Natural killer cell treated with Interleukin-12 subunit alpha and Interleukin-12 subunit beta and Interleukin-15 and Interleukin-18, amount 100 ng/mL, for 72 hours (primary cell): ENCODE data around the gene FLT3. TPM values are rescaled to one million over a fixed set of nuclear protein-coding genes. Genes with fewer than 3 reads are reported as not detected.

Experiments used
- ATAC-seq, 2 donors: fragments of 150-1000 bp; cut with Tn5 transposase in 1 of 2; sonication (Bioruptor Pico), chemical (Tn5 transposase) in 1 of 2; 2 replicates each; pipeline ENCODE4 v1.10.0; 2021
- DNase-seq: peaks from one replicate; pipeline ENCODE4 v3.0.0; 2022; ENCODE audit warnings: low spot score
- H3K27ac Mint-ChIP-seq, 2 donors: 1 replicate in 1 of 2; 2 replicates in 1 of 2; pipeline ENCODE4 v1.8.0; 2022; ENCODE audit warnings: mixed read lengths in 2 of 2, mild to moderate bottlenecking in 1 of 2, moderate library complexity in 1 of 2
- H3K27me3 Mint-ChIP-seq, 2 donors: 1 replicate in 1 of 2; 2 replicates in 1 of 2; pipeline ENCODE4 v1.8.0; 2022; ENCODE audit warnings: mixed read lengths in 2 of 2
- H3K36me3 Mint-ChIP-seq: one replicate; pipeline ENCODE4 v1.8.0; 2022; ENCODE audit warnings: mixed read lengths
- H3K4me1 Mint-ChIP-seq, 2 donors: 1 replicate in 1 of 2; 2 replicates in 1 of 2; pipeline ENCODE4 v1.8.0; 2022; ENCODE audit warnings: low read depth in 2 of 2, mixed read lengths in 2 of 2, mild to moderate bottlenecking in 1 of 2
- H3K4me3 Mint-ChIP-seq: one replicate; pipeline ENCODE4 v1.8.0; 2022; ENCODE audit warnings: mixed read lengths
- H3K9me3 Mint-ChIP-seq: 2 replicates; pipeline ENCODE4 v1.8.0; 2022; ENCODE audit warnings: mixed read lengths
- total RNA-seq, 2 donors: library from RNA; stranded (reverse); gene quantifications; one replicate each; pipeline ENCODE4 v1.2.3, GENCODE V29; 2022

The FLT3 gene
- total RNA-seq, 2 donors from 2014 or later, result not detected

DNA sequence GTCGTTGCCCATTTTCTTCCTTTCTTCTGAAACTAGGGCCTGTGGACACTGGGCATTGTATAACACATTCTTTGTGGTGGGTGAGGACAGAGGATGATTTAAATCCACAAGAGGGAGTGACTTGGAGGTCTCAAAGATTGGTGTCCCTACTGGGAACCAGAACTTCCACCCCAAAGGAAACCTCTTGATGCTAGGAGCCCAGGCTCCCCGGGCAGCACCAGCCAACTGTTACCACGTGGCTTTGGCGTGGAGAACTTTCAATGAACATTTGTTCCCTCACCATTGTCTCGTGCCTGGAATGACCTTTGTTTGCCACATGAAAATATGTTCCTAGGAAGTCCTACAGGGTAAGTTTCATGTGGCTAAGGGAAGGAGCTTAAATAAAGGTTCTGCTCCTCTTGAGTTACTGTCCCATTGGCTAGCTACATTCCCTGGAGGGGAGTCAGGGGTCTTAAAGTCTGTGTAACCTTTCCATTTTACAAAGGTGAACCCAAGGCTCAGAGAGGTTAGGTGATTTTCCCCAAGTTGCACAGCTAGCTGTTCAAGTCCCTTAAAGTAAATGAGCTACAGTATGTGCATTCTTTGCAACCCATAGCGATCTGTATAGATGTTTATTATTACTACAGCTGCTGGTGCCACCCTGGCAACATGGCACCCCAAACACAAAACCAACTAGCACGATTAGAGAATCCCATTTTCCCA, 126.3 kb downstream of the FLT3 start:
- Mint-ChIP-seq H3K27me3 (peaks cover 55 to 67% of the 10 kb centered on the region in 2 donors), H3K27ac (no peak overlapping the region), H3K9me3 (no peaks in the 10 kb centered on the region), H3K36me3 (no peaks in the 10 kb centered on the region), H3K4me3 (no peak overlapping the region), H3K4me1 (peaks cover 0 to 7% of the 10 kb centered on the region in 2 donors)
- no peak for DNase-seq
- ATAC-seq, result no peak

DNA sequence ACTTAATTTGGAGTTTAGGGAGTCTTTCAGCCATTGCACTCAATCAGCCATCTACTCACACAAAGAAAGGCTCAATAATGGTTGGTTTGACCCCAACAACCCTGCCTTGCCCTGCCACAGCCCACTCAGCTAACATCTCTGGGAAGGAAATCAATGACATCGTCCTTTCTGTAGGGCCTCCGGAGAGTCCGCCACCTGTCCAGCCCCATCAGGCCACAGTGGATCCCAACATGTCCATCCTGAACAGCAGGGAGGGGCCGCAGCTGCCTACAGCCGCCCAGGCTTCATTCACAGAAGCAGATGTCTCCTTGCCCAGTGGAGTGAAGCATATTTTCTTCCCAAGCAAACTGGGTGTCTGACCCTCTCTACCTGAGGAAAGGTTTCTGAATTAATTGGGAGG, 127.1 kb downstream of the FLT3 start:
- H3K4me1 Mint-ChIP-seq, result peaks cover 0 to 5% of the 10 kb centered on the region in 2 donors
- H3K27ac Mint-ChIP-seq, result no peak overlapping the region
- no peaks in the 10 kb centered on the region for H3K9me3 Mint-ChIP-seq
- H3K27me3 Mint-ChIP-seq, result peaks cover 50 to 60% of the 10 kb centered on the region in 2 donors
- no peak for DNase-seq
- H3K36me3 Mint-ChIP-seq, result no peaks in the 10 kb centered on the region
- H3K4me3 Mint-ChIP-seq, result no peak overlapping the region
- ATAC-seq, result no peak

DNA sequence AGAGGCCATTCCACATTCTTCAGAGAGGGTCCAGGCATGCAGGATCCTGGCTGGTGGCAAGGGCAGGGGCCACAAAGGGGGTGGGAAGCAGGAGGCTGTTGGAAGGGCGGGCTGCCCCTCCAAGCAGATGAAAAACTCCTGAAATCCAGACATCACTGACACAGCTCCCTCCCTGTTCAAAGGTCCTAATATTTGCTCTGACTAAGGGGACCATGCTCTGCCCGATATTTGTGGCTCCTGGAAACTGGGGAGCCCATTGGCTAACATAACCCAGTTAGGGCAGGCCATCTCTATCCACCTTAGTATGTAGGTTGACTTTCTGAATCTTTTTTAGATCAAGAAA, 127.9 kb downstream of the FLT3 start:
- DNase-seq, result no peak
- H3K4me1 Mint-ChIP-seq, result peaks cover 0 to 7% of the 10 kb centered on the region in 2 donors
- no peak for ATAC-seq
- H3K36me3 Mint-ChIP-seq, result no peaks in the 10 kb centered on the region
- peaks cover 54 to 62% of the 10 kb centered on the region in 2 donors for H3K27me3 Mint-ChIP-seq
- H3K4me3 Mint-ChIP-seq, result no peak overlapping the region
- H3K27ac Mint-ChIP-seq, result no peak overlapping the region
- H3K9me3 Mint-ChIP-seq, result no peaks in the 10 kb centered on the region

DNA sequence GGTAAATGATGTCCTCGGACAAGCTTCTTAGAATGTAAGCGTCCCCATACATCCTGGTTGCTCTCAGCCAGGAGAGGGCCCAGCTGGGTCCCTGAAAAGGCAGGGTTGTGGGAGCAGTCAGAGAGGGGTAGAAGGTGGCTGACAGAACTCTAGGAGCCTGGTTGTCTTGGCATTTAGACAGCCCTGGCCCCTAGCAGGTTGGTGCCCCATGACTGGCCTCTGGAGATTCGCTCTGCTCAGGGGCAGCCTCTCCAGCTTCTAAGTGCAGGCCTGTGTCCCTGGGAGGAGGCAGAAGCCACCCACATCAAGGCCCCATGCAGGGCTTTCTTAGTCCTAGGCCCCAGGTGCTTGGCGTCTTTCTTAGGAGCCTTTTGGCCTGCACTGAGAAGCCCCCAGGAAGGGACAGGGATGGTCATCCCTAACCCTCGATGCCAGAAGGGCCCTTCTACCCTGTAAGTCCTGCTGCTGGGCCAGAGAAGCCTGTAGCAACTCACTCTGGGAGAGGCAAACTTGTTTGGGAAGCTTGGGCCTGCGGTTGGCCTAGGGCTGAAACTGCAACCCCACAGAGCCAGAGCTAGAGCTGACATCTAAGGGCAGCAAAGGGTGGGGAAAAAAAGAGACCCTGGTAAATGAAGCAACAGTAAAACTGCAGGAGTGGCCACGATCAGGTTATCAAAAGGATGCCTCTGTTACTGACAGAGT, 128.4 kb downstream of the FLT3 start:
- Mint-ChIP-seq H3K4me3 (no peak overlapping the region), H3K27me3 (peaks cover 56 to 62% of the 10 kb centered on the region in 2 donors), H3K9me3 (no peaks in the 10 kb centered on the region), H3K36me3 (no peaks in the 10 kb centered on the region), H3K27ac (no peak overlapping the region), H3K4me1 (peaks cover 0 to 7% of the 10 kb centered on the region in 2 donors)
- ATAC-seq (peak in 1 of 2 donors; percentile 5), DNase-seq (no peak)

DNA sequence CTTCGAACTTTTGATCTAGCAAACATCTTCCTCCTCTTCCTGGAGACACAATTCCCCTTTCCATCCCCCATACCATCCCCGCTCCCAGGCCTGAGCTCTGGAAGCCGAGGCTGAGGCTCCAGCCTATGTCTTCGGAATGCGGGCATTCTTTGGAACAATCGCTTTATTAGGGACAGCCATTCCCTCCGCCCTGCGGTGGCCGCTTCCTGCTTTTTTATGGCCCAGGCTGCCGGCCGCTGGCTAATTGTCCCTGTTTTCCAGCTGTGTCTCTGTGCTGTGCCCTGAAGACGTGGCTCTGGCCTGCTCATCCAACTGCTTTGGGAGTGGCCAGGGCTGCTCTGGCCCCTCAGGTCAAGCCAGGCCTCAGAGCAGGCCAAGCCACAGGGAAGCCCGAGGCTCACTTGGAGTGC, 129.1 kb downstream of the FLT3 start:
- Mint-ChIP-seq H3K9me3 (no peaks in the 10 kb centered on the region), H3K4me3 (no peak overlapping the region), H3K4me1 (peaks cover 0 to 7% of the 10 kb centered on the region in 2 donors), H3K27ac (no peak overlapping the region), H3K27me3 (peaks cover 57 to 64% of the 10 kb centered on the region in 2 donors), H3K36me3 (no peaks in the 10 kb centered on the region)
- no peak for ATAC-seq
- no peak for DNase-seq

DNA sequence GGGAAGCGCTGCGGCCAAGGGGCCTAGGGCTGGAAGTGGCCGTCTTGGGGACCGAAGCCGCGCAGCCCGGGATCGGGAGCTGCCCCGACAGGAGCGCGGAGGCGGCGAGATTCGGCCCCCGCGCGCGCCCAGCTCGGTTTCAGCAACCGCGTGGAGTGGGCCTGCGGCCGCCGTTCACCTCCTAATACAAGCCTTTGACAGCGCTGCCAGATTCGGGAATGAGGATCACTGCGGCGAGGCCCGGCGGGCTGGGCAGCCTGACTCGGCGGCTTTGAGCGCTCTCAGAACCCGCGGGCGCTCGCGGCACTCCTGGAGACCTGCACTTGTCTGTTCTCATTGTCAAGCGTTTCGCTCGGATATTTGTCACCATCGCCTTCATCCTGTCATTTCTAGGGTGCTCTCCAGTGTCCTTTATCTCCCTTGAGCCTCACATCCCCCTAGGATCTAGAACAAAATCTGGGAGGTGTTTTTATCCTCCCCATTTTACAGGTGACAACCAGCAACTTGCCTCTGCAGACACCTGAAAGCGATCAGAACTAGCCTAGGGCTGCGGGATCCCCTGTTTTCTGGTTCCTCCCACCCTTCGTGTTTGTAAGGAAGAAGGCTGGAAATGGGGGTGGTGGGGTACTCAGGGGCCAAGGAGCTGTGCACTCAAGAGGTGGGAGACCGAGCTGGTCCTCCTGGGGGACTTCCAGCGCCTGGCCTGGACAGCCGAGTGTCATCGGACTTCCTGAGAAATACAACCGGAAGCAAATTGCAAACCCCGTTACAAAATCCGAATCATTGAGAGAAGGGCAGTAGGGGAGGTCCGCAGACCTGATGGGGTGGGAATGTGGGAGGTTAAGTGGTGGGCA, 129.8 kb downstream of the FLT3 start:
- no peak for ATAC-seq
- H3K27me3 Mint-ChIP-seq, result peaks cover 59 to 67% of the 10 kb centered on the region in 2 donors
- no peak for DNase-seq
- H3K36me3 Mint-ChIP-seq, result no peaks in the 10 kb centered on the region
- H3K4me1 Mint-ChIP-seq, result peaks cover 0 to 7% of the 10 kb centered on the region in 2 donors
- no peak overlapping the region for H3K27ac Mint-ChIP-seq
- H3K4me3 Mint-ChIP-seq, result no peak overlapping the region
- no peaks in the 10 kb centered on the region for H3K9me3 Mint-ChIP-seq

DNA sequence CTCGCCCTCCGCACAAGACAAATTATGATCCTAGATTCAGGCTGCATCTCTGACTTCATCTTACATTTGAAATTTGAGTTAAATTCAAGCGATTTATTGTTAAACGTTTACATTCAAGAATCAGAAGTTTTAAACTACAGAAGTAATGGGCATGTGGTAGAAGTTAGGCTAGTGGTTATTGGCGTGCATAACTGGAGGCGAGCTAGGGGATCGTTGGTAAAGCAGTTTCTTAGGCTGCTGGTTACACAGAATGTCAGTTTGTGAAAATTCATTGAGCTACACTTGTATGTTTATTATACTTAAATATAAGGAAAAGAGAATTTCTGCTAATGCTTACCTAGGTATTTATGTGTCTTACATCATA, 130.5 kb downstream of the FLT3 start:
- Mint-ChIP-seq H3K4me1 (peaks cover 0 to 7% of the 10 kb centered on the region in 2 donors), H3K9me3 (no peaks in the 10 kb centered on the region), H3K4me3 (no peak overlapping the region), H3K27ac (no peak overlapping the region), H3K36me3 (no peaks in the 10 kb centered on the region), H3K27me3 (peaks cover 57 to 64% of the 10 kb centered on the region in 2 donors)
- ATAC-seq, result no peak
- no peak for DNase-seq

GRCh38 chr13:27969082-27969865, 131.1 kb downstream of the FLT3 start, which contains the start of gene CDX2:
Gene CDX2 (minus strand): TSS chr13:27969315. CDS start chr13:27969006, 309 bp downstream.
- H3K4me1 Mint-ChIP-seq, result peaks cover 0 to 7% of the 10 kb centered on the region in 2 donors
- no peak for ATAC-seq
- peaks cover 53 to 58% of the 10 kb centered on the region in 2 donors for H3K27me3 Mint-ChIP-seq
- H3K36me3 Mint-ChIP-seq, result no peaks in the 10 kb centered on the region
- no peaks in the 10 kb centered on the region for H3K9me3 Mint-ChIP-seq
- no peak within 1 kb of the TSS for H3K4me3 Mint-ChIP-seq
- no peak within 1 kb of the TSS for H3K27ac Mint-ChIP-seq
- DNase-seq, result no peak

- Mint-ChIP-seq H3K4me1 (peaks cover 0 to 7% of the 10 kb centered on the region in 2 donors), H3K27me3 (peaks cover 50 to 56% of the 10 kb centered on the region in 2 donors), H3K4me3 (no peak overlapping the region), H3K36me3 (no peaks in the 10 kb centered on the region), H3K27ac (no peak overlapping the region), H3K9me3 (no peaks in the 10 kb centered on the region)
- DNase-seq (no peak), ATAC-seq (peak in 1 of 2 donors; percentile 29)
Measured at GRCh38 chr13:27968316-27969081, 131.9 kb downstream of the FLT3 start.

GRCh38 chr13:27967736-27968315, 132.6 kb downstream of the FLT3 start:
- Mint-ChIP-seq H3K9me3 (no peaks in the 10 kb centered on the region), H3K4me3 (no peak overlapping the region), H3K36me3 (no peaks in the 10 kb centered on the region), H3K27me3 (peaks cover 48 to 53% of the 10 kb centered on the region in 2 donors), H3K4me1 (peaks cover 0 to 7% of the 10 kb centered on the region in 2 donors), H3K27ac (no peak overlapping the region)
- DNase-seq (no peak), ATAC-seq (no peak)

DNA sequence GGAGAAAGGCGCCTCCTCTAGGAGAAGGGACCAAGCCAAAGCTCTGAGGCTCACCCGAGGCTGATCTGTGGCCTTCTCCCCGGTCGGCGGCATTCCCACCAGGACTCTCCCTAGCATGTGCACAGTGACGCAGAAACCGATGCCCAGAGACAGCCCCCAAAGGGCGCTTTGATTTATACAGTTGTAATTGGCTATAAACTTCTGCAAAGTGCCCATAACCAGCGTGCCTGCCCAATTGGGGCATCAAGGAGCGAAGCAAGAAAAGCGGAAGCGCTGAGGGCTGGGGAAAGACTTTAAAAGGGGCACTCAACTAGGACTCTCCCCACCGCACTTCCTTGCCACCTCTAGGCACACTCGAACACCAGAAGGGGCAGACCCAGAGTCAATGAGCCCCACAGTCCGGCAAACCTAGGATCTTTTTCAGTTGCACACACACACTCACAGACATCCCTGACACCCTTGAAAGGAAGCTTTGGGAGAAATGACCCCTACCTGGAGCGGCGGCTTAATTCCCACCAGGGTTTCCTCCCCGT, 133.1 kb downstream of the FLT3 start:
- H3K9me3 Mint-ChIP-seq, result no peaks in the 10 kb centered on the region
- peaks cover 51 to 56% of the 10 kb centered on the region in 2 donors for H3K27me3 Mint-ChIP-seq
- no peak for ATAC-seq
- H3K27ac Mint-ChIP-seq, result no peak overlapping the region
- no peaks in the 10 kb centered on the region for H3K36me3 Mint-ChIP-seq
- H3K4me3 Mint-ChIP-seq, result no peak overlapping the region
- peaks cover 0 to 7% of the 10 kb centered on the region in 2 donors for H3K4me1 Mint-ChIP-seq
- no peak for DNase-seq

DNA sequence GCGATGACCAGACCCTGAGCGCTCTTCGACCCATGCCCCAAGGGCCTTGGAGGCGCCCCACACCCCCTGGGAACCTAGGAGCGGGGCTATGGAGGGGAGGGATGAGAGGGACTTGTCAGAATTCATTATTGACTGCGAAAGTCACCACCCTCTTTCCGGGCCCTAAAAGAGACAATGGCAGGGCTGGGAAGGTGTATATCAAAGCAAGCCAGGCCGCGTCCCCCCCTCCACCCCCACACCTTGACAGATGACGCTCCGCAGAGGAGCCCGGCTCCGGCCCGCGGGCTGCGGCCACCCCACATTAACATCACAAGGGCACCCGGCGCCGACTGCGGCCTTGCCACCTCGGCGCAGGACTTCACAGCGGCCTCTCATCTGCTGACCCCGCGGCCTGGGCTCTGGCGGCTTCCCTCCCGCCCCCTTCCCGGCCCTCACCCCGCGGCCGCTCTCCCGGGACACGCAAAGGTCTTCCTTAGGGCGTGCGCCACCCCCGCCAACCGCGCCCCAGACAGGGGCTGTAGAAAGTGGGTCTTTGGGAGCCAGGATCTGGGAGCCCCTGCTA, 133.7 kb downstream of the FLT3 start:
- Mint-ChIP-seq H3K27ac (no peak overlapping the region), H3K4me3 (no peak overlapping the region), H3K36me3 (no peaks in the 10 kb centered on the region), H3K27me3 (peaks cover 54 to 62% of the 10 kb centered on the region in 2 donors), H3K4me1 (peaks cover 0 to 7% of the 10 kb centered on the region in 2 donors), H3K9me3 (no peaks in the 10 kb centered on the region)
- ATAC-seq (no peak), DNase-seq (no peak)
